Left lobe of liver (tissue), 2 donors: Measurements from ENCODE around the gene FOXP3. TPM values are rescaled to one million over a fixed set of nuclear protein-coding genes. Genes with fewer than 3 reads are reported as not detected.
"Not testable (repeated sequence)": the region's sequence is repeated elsewhere in the genome, so short reads cannot be mapped to it uniquely, and the experiment has no call there.

Experiments
- ATAC-seq: fragments of 200-7000 bp; cut with Tn5 transposase; one replicate; pipeline ENCODE4 v1.9.1; 2020; ENCODE audit warnings: mild to moderate bottlenecking, moderate library complexity
- DNase-seq: peaks from one replicate; pipeline ENCODE4 v3.0.0-alpha.2; 2020; ENCODE audit warnings: low spot score
- total RNA-seq: library from RNA; stranded (reverse); gene quantifications from one replicate; pipeline ENCODE4 v1.2.1, GENCODE V29; 2021
- donor health status: DM: no; HTN: no; CAD: no; lungs with moderate emphysema.
- donor health status: DM: no; HTN: yes; CAD: no.

Gene FOXP3, protein sequence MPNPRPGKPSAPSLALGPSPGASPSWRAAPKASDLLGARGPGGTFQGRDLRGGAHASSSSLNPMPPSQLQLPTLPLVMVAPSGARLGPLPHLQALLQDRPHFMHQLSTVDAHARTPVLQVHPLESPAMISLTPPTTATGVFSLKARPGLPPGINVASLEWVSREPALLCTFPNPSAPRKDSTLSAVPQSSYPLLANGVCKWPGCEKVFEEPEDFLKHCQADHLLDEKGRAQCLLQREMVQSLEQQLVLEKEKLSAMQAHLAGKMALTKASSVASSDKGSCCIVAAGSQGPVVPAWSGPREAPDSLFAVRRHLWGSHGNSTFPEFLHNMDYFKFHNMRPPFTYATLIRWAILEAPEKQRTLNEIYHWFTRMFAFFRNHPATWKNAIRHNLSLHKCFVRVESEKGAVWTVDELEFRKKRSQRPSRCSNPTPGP
- 0.65 TPM for total RNA-seq

- DNase-seq (no peak), ATAC-seq (no peak)
These were observed at the start of gene FOXP3 for GRCh38 chrX:49264460-49264859. TSS of gene FOXP3 (minus strand) at chrX:49264710. CDS start at chrX:49258505, 6,205 bp downstream.

- DNase-seq (no peak), ATAC-seq (no peak)
These were observed 47.7 kb upstream of the FOXP3 start for GRCh38 chrX:49312176-49312575.

DNA sequence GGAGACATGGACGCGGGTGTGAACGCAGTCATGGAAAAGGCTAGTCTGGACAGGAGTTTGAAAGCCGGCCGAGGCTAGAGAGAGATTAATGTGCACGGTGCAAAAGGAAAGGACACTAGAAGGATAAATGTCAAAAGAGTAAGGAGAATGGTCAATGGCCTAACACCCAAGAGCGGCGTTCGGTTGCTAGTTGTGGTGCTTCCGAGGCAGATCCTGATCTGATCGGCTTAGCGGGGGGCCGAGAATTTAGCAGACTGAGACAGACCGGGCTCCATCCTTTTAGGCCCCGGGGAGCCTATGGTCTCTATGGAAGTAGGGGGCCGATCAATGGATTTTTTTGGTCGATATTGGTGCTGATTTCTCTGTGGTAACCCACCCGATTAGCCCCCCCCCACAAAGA, 45.9 kb upstream of the FOXP3 start:
- no peak for DNase-seq
- no peak for ATAC-seq

- ATAC-seq (peak; percentile 68), DNase-seq (no peak)
These were observed 45.0 kb upstream of the FOXP3 start for GRCh38 chrX:49309401-49309981.

DNA sequence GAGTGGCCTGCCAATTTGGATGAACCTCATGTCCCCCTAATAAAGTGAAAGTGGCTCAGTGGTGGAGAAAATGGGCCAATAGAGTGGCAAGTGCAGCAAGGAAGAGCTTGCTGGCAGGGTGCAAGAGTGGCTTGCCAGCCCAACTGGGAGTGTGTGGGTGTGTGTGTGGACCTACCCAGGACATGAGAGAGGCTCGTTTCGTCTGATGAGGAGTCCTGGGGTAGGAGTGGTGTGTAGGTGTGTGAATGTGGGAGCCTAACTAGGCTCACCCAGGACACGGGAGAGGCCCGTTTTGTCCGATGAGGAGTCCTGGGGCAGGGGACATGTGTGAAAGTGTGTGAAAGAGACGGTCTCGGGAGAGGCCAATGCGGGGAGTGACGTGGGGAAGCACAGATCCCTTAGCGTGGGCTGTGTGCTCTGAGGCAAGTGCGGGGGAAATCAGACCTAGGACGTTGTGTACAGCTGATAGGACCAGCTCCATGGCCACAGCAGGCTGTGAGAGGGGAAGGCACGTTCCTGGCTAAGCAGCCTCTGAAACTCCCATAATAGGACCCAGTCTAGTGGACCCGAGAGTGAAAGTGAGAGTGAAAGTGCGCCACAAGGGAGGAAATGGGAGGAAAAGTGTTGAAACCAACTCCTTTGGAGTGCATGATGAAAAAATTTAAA, 44.2 kb upstream of the FOXP3 start:
- DNase-seq (no peak), ATAC-seq (peak; percentile 61)

DNA sequence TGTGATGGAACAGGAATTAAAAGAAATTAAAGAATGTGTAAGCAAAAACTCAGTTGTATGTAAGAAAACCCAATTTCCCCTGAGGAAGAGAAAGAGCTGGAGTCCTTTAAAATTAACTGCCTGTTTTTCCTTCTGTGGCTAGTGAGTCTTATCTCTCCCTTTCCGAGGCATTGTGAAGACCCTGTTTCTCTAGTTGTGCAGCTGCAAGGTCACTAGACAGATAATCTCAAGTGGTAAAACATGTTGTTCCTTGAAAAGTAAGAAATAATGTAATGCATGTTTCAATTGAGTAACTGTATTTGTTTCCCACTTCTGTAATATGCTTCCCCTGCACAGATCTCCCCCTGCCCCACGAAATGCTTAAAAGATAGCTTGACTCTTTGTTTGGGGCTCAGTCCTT, 43.3 kb upstream of the FOXP3 start:
- DNase-seq, ATAC-seq: not testable (repeated sequence)

DNA sequence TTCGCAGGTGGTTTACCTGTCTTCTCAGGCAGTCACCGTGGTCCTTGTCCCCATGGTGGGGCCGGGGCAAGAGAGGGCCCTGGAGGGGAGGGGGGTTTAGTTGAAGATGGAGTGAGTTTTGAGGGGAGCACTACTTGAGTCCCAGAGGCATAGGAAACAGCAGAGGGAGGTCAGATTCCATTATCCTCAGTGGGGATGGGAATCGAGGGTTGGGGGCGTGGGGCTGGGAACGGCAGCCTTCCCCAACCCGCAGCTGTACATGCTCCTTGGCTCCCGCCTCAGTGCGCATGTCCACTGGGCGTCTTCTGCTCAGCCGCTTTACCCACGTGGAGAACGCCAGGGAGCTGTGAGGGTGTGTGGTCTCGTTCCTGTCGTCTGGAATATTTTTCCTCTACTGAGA, 38.8 kb upstream of the FOXP3 start, which contains the start of gene GAGE10:
Gene GAGE10 (plus strand): TSS at position 301 of the 400 bp plus-strand sequence. CDS start 1,214 bp downstream, outside the sequence.
- DNase-seq: no peak
- ATAC-seq: no peak

DNA sequence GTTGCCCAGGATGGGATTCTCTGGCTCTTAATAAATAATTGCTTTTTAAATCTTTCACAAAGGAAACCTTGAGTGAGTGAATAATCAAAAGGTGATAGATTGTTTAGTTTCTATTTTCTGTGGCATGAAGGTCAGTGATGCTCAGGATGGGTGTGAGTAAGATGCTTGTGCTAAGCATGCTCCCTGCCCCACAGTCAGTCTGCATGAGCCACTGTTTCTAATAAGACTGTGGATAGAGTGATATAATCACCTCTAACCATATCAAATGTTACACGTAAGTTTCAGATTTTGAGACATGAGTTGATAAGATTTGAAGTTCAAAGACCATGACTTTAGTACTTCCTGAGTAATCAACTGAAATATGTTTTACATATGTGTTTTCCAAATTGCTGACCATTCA, 36.2 kb upstream of the FOXP3 start:
- ATAC-seq (no peak), DNase-seq (no peak)

- ATAC-seq, DNase-seq: not testable (repeated sequence)
These were observed 34.8 kb upstream of the FOXP3 start for GRCh38 chrX:49299293-49299692.

- no peak for ATAC-seq
- DNase-seq: no peak
These were observed 28.2 kb upstream of the FOXP3 start for GRCh38 chrX:49292400-49293362.

DNA sequence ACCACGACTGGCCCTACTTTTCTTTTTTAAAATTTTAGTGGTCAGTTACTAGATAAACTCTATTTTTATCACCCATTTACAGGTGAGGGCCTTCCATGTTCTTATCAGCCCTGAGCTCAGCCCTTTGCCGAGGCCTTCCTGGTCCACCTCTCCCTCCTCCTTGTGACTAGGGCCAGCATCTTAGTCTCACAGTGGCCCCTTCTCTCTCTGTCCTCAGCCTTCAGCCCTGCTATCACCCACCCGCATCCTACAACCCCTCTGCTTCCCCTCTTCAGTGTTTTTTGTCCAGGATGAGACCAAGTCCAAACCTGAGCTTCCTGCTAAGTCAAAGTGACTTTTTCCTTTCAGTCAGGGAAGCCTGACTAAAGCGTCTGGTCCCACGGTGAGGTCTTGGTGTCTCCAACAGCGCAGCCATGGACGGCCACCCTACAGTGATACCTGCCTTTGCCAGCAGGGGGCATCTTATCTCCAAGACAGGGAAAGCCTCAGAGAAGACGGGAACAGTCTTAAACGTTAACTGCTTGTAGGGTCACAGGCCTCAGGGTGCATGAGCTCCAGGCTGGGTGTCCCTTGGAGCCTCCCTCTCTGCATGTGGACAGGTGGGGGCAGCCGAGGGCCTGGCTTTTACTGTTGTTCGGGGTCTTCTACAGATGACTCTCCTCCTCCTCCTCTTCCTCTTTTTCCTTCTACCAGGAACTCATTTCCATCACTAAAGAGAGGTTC, 27.3 kb upstream of the FOXP3 start:
- peak; percentile 47 for DNase-seq
- ATAC-seq: peak; percentile 82

GRCh38 chrX:49290215-49290614, 25.7 kb upstream of the FOXP3 start:
- ATAC-seq (no peak), DNase-seq (no peak)

DNA sequence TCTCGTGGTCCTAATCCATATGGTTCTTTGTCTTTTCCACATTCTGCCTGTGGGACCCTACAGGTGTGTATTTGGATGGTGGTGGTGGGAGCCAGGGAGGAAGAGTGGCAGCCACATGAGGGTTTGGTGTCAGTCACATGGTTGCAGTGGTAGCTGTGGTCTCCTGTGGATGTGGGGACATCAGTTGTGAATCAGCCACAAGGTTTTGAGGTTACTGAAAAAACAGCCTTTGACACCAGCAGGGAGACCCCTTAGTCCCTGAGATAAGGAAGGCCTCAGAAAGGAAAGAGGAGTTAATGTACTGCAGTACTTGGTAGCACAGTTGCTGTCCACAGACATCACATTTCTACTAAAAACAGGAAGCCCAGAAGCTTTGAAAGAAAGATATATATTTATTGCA, 23.2 kb upstream of the FOXP3 start:
- DNase-seq (no peak), ATAC-seq (no peak)

DNA sequence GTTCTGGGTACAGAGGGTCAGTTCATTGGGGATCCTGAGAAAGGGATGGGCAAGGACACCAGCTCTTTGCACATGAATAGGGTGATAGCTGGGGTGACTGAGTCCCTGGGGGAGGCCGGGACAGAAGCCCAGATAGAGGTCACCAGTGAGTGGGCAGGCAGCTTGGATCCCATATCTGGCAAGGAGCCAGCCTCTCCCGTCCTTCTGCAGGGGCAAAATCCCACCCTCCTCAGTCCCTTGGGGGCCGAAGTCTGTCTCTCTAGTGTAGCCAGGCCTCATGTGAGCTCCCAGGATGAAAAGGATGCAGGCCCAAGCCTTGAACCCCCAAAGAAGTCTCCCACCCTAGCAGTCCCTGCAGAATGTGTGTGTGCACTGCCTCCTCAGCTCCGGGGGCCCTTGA, 22.1 kb upstream of the FOXP3 start:
- DNase-seq (no peak), ATAC-seq (no peak)

- DNase-seq (no peak), ATAC-seq (no peak)
These were observed 21.6 kb upstream of the FOXP3 start for GRCh38 chrX:49286136-49286535.

DNA sequence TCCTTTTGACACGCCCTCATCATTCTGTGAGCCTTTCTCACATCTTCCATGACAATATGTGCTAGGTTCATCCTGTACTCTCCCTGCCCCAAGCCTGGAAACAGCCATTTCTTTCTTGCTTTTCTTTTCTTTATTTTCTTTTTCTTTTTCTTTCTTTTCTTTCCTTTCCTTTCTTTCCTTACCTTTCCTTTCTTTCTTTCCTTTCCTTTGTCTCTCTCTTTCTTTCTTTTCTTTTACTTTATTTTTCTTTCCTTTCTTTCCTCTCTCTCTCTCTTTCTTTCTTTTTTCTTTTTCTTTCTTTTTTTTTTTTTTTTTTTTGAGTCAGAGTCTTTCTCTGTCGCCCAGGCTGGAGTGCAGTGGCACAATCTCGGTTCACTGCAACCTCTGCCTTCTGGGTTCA, 19.7 kb upstream of the FOXP3 start:
- no peak for ATAC-seq
- DNase-seq: no peak

DNA sequence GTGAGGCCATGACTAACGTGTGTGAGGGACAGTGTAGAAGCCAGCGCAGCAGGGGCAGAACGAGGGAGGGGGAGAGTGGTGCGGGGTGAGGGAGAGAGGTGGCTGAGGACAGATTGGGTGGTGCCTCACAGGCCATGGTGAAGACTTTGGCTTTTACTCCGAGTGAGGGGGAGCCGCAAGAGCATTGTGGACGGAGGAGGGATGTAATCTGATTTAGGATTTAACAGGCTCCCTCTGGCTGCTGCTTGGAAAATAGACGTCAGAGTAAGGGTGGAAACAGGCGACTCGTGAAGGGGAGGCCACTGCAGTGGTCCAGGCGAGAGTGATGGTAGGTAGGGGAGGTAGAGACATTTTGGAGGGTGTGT, 18.1 kb upstream of the FOXP3 start:
- ATAC-seq (no peak), DNase-seq (no peak)

DNA sequence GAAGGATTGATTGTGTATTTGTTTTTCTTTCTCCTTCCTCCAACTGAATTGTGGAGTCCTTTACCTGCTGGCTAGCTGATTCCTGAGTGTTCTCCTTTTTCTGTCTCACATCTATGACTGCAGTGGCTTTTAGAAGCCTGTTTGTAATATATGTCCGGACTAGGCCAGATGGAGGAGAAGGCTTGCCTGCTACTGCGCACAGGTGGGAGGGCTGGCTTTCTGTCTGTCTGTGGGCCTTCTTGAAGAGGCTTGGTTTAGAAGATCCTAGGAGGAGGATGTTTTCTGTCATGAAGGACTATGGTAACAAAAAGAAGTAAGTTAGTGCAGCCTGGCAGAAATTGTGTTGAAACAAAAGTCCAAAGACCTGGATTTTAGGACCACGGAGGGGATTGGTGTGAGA, 13.6 kb upstream of the FOXP3 start:
- ATAC-seq: no peak
- DNase-seq: no peak

DNA sequence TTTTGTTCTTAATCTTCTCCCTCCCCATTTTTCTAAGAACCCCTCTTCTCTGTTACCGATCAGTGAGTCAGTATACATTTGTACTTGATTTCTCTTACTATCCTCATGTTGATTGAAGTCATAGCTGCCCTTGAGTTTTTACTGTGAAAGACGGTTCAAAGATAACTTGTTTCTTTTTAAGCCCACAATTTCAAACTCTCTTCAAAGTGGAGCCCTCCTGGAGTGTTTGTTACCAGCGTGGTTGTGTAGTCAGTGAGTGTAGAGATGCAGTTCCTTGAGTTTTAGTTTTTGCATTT, 13.0 kb upstream of the FOXP3 start:
- ATAC-seq (no peak), DNase-seq (no peak)
